ENCODE results near the gene DLGAP4. TPM values are rescaled to one million over a fixed set of nuclear protein-coding genes. Genes with fewer than 3 reads are reported as not detected.

Gene DLGAP4
- total and polyA plus RNA-seq, 2 of the 8 experiments (the other 6 are each of a cell fraction or from before 2014, with no cell fraction given) = 41.2 to 57.2 TPM

GRCh38 chr20:36396340-36396739, 90.2 kb downstream of the DLGAP4 start:
- POLR2A ChIA-PET (ENCODE audit: partially characterized antibody) = interaction anchor here (0.7 kb wide), 1 partner anchor 186 kb away, joined by 3 read pairs; no protein-coding TSS in a partner anchor
- H3K79me2 ChIP-seq (ENCODE audit: control insufficient read depth in 1 of 2, insufficient read depth in 2 of 2, low read length in 2 of 2) = no peaks in the 10 kb centered on the region

More at GRCh38 chr20:36396340-36396739, 90.2 kb downstream of the DLGAP4 start:
- no peak for FAIRE-seq
- no peak overlapping the region for H4K5ac ChIP-seq (ENCODE audit: insufficient read length, low read depth, low read length)
- H3K4me2 ChIP-seq (ENCODE audit: insufficient read depth in 1 of 2, low read depth in 2 of 2, low read length in 2 of 2) = no peak overlapping the region
- no peak overlapping the region for H2BK120ac ChIP-seq (replicated peaks; ENCODE audit: low read depth, low read length)
- H4K20me1 ChIP-seq (replicated peaks in 1 of 2; ENCODE audit: control insufficient read depth in 1 of 2, insufficient read depth in 2 of 2, low read length in 2 of 2) = peaks cover 0 to 4% of the 10 kb centered on the region in 2 experiments
- H3K9me3 ChIP-seq (ENCODE audit: insufficient read depth in 2 of 2, low read depth in 1 of 2, low read length in 1 of 2) = no peaks in the 10 kb centered on the region
- H4K91ac ChIP-seq (replicated peaks; ENCODE audit: insufficient read length, low read length) = peak overlapping the region; percentile 85
- H4K8ac ChIP-seq (ENCODE audit: extremely low read depth, insufficient read depth, low read length) = no peak overlapping the region
- TF ChIP-seq KDM1A (IDR thresholded peaks at IDR 0.05; ENCODE audit: borderline replicate concordance, low read length) = no peak
- no peak for TF ChIP-seq JUN (IDR thresholded peaks at IDR 0.05; ENCODE audit: low read depth, low read length)
- no peak for TF ChIP-seq ASH2L (IDR thresholded peaks at IDR 0.05; ENCODE audit: low read length)
- no peak for TF ChIP-seq MAX (IDR thresholded peaks at IDR 0.05)
- TF ChIP-seq KDM5A (IDR thresholded peaks at IDR 0.05; ENCODE audit: low read length) = no peak
- H3K36me3 ChIP-seq (ENCODE audit: control insufficient read depth in 2 of 4, insufficient read depth in 4 of 4, low read length in 3 of 4) = no peaks in the 10 kb centered on the region
- no peak for DNase-seq (ENCODE audit: low read depth in 1 of 2, low spot score in 2 of 2)
- H2AFZ ChIP-seq (ENCODE audit: low read length) = no peak overlapping the region
- no peaks in the 10 kb centered on the region for H3K27me3 ChIP-seq (replicated peaks in 1 of 4; ENCODE audit: control insufficient read depth in 3 of 4, extremely low read depth in 1 of 4, insufficient read depth in 3 of 4, low read length in 3 of 4)
- H2BK20ac ChIP-seq (ENCODE audit: low read length) = no peak overlapping the region
- H2BK15ac ChIP-seq (ENCODE audit: low read length) = 0 out of 2 replicates have a peak overlapping the region, but pooled peaks have one; percentile 23
- no peak overlapping the region for H3K4me3 ChIP-seq (ENCODE audit: extremely low read depth in 1 of 4, insufficient read depth in 2 of 4, low read depth in 3 of 4, low read length in 4 of 4)
- no peak overlapping the region for H3K9ac ChIP-seq (replicated peaks in 1 of 4; ENCODE audit: extremely low read depth in 1 of 4, low read depth in 3 of 4, low read length in 3 of 4)
- 0 out of 2 replicates have a peak overlapping the region, but pooled peaks have one; percentile 84 for H2AK5ac ChIP-seq (ENCODE audit: low read depth, low read length)
- no peak overlapping the region for H3K23ac ChIP-seq (ENCODE audit: insufficient read length)
- WGBS, 2 experiments (ENCODE audit: extremely low coverage in 1 of 2, insufficient coverage in 1 of 2, insufficient read length in 1 of 2, insufficient replicate concordance in 2 of 2, low coverage in 1 of 2, low lambda C conversion rate in 2 of 2, missing lambda C conversion rate in 1 of 2) = 81% methylated on average over 6 of the region's 6 CpGs; no CpG with 5 or more reads in 1 of the 2 experiments
- no peak overlapping the region for H3K27ac ChIP-seq (ENCODE audit: low read depth, low read length)
- H3K4ac ChIP-seq (replicated peaks; ENCODE audit: insufficient read length, low read depth, low read length) = peak overlapping the region; percentile 89
- H3K18ac ChIP-seq (ENCODE audit: extremely low read depth, low read length) = no peak overlapping the region
- H2BK5ac ChIP-seq (ENCODE audit: low read depth, low read length) = no peak overlapping the region
- H3K56ac ChIP-seq (replicated peaks; ENCODE audit: insufficient read length, low read depth, low read length) = peak overlapping the region; percentile 97
- H2BK12ac ChIP-seq (ENCODE audit: low read depth, low read length) = peak overlapping the region; percentile 7; the same call in 1 of the 2 replicates
- CTCF ChIA-PET (ENCODE audit: partially characterized antibody) = interaction anchor here (0.9 to 4.5 kb wide), 4 partner anchors 12 to 196 kb away, joined by 3 to 42 read pairs (median 20); no protein-coding TSS in a partner anchor
- H3K4me1 ChIP-seq (replicated peaks in 1 of 4; ENCODE audit: control insufficient read depth in 3 of 4, insufficient read depth in 4 of 4, low read length in 3 of 4) = peaks cover 0 to 11% (median 7%) of the 10 kb centered on the region in 4 experiments; a peak in 6 of 7 replicates
- 0 out of 2 replicates have a peak, but pooled peaks cover 2% of the 10 kb centered on the region for H3K79me1 ChIP-seq (ENCODE audit: low read depth, low read length)
- H3K23me2 ChIP-seq (ENCODE audit: low read depth, low read length) = peaks cover 5% of the 10 kb centered on the region; the same call in 1 of the 2 replicates
- no peak overlapping the region for H3K14ac ChIP-seq (ENCODE audit: insufficient read length)

Measured in H1 (cell line).